Stimulated activated CD4-positive, alpha-beta T cell treated with anti-CD3 and anti-CD28 coated beads, Interleukin-4, amount 100 ng/mL, for 24 hours (primary cell): ENCODE results near the gene CCT2.
A peak's percentile ranks its signal among the peaks of the same experiment; 100 is the strongest.
"Not testable (repeated sequence)": the region's sequence is repeated elsewhere in the genome, so short reads cannot be mapped to it uniquely, and the experiment has no call there.

ENCODE experiments used
- DNase-seq: peaks from one replicate; pipeline ENCODE4 v3.0.0-alpha.2; 2020

CCT2 gene

GRCh38 chr12:69595689-69596088 lies 10.4 kb downstream of the CCT2 start:
- DNase-seq: no peak

- DNase-seq: no peak
Measured at GRCh38 chr12:69598174-69598753, 13.0 kb downstream of the CCT2 start.

- no peak for DNase-seq
Measured at GRCh38 chr12:69600804-69601203, 15.5 kb downstream of the CCT2 start.

- no peak for DNase-seq
Measured at GRCh38 chr12:69601962-69602685, 16.9 kb downstream of the CCT2 start.

GRCh38 chr12:69602954-69603353 lies 17.7 kb downstream of the CCT2 start:
- DNase-seq: no peak

- not testable (repeated sequence) for DNase-seq
Measured at GRCh38 chr12:69603556-69603955, 18.3 kb downstream of the CCT2 start.

- DNase-seq: not testable (repeated sequence)
Measured at GRCh38 chr12:69604275-69604674, 19.0 kb downstream of the CCT2 start.

- DNase-seq: no peak
Measured at GRCh38 chr12:69608114-69608513, 22.9 kb downstream of the CCT2 start.

GRCh38 chr12:69610126-69610525 lies 24.9 kb downstream of the CCT2 start:
- no peak for DNase-seq

GRCh38 chr12:69610729-69611128 lies 25.5 kb downstream of the CCT2 start, which contains the start of gene LRRC10:
TSS of gene LRRC10 (minus strand) at chr12:69610907. CDS start at chr12:69610838, 69 bp downstream.
- DNase-seq: no peak

- no peak for DNase-seq
Measured at GRCh38 chr12:69613351-69613750, 28.1 kb downstream of the CCT2 start.

GRCh38 chr12:69616025-69616424 lies 30.8 kb downstream of the CCT2 start:
- DNase-seq: no peak

GRCh38 chr12:69619050-69619449 lies 33.8 kb downstream of the CCT2 start:
- no peak for DNase-seq

GRCh38 chr12:69620077-69620476 lies 34.8 kb downstream of the CCT2 start:
- DNase-seq: no peak

GRCh38 chr12:69620921-69621320 lies 35.7 kb downstream of the CCT2 start:
- no peak for DNase-seq

- DNase-seq: no peak
Measured at GRCh38 chr12:69621551-69621950, 36.3 kb downstream of the CCT2 start.

- DNase-seq: no peak
Measured at GRCh38 chr12:69623970-69624369, 38.7 kb downstream of the CCT2 start.

GRCh38 chr12:69627501-69627900 lies 42.2 kb downstream of the CCT2 start:
- DNase-seq: no peak

- no peak for DNase-seq
Measured at GRCh38 chr12:69630191-69630590, 44.9 kb downstream of the CCT2 start.

- no peak for DNase-seq
Measured at GRCh38 chr12:69633061-69633460, 47.8 kb downstream of the CCT2 start.

GRCh38 chr12:69639400-69640016 lies 54.2 kb downstream of the CCT2 start:
- DNase-seq: peak; percentile 63

- DNase-seq: no peak
Measured at GRCh38 chr12:69641546-69641945, 56.3 kb downstream of the CCT2 start.

- no peak for DNase-seq
Measured at GRCh38 chr12:69642531-69642930, 57.3 kb downstream of the CCT2 start.

- no peak for DNase-seq
Measured at GRCh38 chr12:69644511-69644910, 59.3 kb downstream of the CCT2 start.
